HG03159 (cell line): ENCODE data around the gene PMAIP1.
"Not testable (repeated sequence)": the region's sequence is repeated elsewhere in the genome, so short reads cannot be mapped to it uniquely, and the experiment has no call there.

ENCODE experiments used
- ATAC-seq: cut with Tn5 transposase; IDR thresholded peaks from one replicate; pipeline ENCODE4 v1.9.1; 2021; ENCODE audit warnings: mild to moderate bottlenecking, moderate library complexity; ENCODE audit not compliant: unreplicated experiment

The PMAIP1 gene

DNA sequence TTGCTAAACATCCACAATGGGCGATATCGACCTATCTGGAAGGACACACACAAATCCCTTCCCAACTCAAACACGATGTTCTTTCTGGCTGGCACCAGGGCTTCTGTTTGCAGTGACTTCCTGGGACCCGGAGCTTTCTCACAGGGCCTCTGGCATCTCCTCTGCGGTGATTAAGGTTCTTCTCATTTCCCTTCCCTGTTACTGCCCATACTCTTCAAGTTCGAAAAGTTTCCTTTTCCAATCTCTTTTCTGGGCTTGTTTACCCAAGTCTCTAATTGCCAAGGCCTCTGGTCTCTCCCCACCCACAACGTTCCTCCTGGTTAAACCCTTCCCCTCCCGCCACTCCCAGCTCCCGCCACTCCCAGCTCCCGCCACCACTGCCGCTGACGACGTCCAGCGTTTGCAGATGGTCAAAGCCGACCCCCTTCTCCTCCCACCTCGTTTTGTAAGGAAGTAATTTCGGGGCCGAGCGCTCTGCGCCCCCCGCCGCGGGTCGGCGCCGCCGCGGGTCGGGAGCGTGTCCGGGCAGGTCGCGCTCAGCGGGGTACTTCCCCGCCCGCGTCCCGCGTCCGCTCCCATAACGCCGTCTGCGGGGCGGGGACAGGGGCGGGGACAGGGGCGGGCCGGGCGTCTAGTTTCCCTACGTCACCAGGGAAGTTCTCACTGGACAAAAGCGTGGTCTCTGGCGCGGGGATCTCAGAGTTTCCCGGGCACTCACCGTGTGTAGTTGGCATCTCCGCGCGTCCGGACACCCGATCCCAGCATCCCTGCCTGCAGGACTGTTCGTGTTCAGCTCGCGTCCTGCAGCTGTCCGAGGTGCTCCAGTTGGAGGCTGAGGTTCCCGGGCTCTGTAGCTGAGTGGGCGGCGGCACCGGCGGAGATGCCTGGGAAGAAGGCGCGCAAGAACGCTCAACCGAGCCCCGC, at the start of gene PMAIP1:
Gene PMAIP1, plus strand, starts transcription at position 699 of the 924 bp plus-strand sequence. Its CDS starts 182 bp downstream, at position 881.
- peak; percentile 68 for ATAC-seq

DNA sequence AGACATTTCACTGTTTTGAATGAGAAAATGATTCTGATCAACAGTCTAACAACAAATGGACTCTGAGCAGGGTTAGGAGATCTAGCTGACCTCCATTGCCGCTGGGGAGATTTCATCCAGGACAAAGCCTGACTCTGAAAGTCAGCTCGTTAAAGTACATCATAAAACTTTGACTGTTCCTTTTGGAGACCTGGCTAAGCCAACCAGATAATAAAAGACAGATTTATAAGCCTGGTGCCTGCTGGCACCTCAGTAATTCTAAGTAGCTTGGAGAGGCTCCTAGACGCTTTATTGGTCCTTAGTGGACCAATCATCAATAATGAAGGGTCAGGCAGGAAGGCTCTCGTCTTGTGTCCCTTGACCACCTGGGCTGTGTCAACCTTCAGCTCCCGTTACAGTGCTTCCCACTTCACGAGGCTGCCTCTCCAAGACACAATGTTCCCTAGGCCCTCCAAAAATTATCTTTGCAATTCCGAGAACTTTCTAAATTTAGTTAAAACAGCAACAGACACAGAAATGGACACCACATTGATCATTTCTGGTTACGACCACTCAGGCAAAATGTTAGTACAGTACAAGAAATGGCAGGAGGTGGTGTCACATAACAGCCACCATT, 47.9 kb upstream of the PMAIP1 start:
- ATAC-seq, result no peak

DNA sequence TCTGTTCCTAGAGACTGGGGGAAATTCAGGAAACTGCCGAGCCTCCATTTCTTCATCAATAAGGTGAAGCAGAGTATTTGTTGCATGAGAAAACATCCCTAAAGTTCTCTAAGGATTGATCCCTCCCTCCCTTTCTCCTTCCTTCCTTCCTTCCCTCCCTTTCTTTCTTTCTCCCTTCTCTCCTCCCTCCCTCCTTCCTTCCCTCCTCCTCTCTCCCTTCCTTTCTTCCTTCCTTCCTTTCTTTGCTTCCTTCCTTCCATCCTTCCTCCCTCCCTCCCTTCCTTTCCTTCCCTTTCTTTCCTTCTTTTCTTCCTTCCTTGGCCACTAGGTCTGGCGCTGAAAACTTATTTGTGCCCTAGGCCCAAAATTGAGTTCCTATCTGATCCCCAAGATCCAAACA, 47.2 kb upstream of the PMAIP1 start:
- ATAC-seq, result no peak

DNA sequence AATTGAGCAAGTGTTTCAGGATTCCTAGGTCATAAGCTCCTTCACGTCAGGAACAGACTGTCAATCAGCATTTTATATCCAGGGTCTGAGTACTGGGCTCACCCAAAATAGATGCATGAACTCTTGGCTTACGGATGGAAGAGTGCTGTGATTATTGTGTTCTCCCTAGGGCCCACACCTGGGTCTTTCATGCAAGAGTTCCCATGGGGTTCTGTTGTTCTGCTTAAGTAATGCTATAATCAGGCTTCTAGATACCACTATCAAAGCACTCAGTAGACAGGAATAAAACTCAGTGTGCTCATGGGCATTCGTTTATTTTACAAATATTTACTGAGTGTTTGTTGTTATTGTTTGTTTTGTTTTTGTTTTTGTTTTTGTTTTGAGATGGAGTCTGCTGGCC, 46.4 kb upstream of the PMAIP1 start:
- no peak for ATAC-seq

GRCh38 chr18:59853988-59854387, 45.8 kb upstream of the PMAIP1 start:
- not testable (repeated sequence) for ATAC-seq

DNA sequence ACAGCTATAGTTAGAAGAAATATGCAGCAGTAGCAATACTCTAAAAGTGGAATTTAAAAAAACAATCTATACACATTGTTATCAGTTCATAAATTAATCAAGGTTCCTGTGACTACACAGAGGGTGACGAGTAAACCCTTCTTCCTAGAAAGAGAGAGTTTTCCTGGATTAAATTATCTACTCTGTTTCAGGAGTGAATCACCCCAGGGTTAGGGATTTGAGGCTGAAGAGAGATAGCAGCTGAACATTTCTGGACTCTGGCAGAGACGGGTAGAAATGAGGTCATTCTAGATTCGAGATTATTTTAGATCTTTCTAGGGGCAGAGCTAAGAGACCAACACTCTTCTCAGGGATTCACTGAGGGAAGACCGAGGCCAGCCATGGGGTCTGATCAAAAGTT, 38.8 kb upstream of the PMAIP1 start:
- no peak for ATAC-seq

- peak; percentile 77 for ATAC-seq
These were observed 37.6 kb upstream of the PMAIP1 start for GRCh38 chr18:59861963-59862819.

GRCh38 chr18:59865241-59865986, 34.4 kb upstream of the PMAIP1 start:
- no peak for ATAC-seq

DNA sequence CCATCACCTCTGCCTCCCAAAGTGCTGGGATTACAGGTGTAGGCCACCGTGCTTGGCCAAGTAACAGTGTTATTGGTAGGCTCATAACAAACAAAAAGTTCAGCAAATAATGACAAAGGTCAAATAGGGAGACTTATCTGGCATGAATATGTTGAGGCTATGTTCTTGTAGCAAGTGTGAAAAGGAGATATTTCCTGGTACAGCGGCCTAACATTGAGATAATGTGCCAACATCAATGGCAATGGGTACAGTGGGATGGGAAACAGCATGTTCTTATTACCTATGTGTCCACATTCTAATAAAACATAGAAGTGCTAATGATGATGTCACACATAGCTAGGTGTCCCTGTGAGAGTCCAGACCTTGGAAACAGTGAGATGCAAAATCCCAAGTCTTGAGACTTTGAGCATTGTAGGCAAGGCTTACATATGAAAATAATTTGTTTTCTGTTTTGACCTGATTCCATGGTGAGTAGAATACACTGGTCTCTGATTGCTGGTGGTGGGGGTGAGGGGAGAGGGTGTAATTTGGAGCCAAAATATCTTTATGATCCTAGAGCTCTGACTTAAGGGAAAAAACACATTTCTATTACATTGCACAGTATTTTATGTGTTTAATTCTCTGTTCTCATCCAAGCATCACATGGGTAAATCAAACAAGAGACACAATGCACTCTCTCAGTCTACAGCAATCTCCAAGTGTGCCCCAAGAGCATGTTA, 33.1 kb upstream of the PMAIP1 start:
- ATAC-seq, result no peak

- no peak for ATAC-seq
These were observed 32.3 kb upstream of the PMAIP1 start for GRCh38 chr18:59867337-59868104.

DNA sequence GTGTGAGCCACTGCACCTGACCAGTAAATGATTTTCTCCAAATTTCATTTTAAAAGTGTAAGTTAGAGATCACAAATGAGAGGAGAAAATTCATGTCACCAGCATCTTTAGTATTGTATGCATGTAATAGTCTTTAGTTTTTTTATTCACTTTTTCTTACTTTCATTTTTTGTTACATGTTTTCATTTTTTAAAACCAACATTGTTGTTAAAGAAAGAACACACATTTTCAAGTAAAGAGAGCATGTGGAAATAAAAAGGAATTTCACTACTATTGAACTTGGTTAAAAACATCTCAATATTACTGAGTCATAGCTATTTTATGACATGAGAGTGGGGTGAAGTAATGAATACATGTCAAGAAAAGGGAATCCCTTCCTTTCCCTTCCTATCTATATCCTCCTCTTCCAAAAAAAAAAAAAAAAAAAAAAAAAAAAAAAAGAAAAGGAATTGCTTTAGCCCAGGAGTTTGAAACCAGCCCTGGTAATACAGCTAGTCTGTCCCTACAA, 29.1 kb upstream of the PMAIP1 start:
- ATAC-seq, result no peak

GRCh38 chr18:59871711-59872362, 28.0 kb upstream of the PMAIP1 start:
- no peak for ATAC-seq

DNA sequence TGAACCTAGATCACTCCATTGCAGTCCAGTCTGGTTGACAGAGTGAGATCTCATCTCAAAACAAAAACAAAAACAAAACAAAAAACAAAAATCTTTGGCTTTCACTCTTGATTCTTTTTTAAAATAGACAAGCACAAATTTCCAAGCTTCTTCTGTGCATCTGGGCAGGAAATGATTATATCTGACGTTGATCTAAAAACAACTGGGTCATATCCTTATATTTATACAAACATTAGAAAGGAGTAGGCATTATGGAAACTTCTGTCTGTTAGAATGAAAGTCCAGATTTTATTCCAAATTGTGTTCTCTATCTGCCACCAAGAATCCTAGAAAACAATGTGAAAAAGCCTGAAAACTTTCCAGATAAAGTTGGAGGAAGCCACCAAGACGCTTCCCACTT, 26.2 kb upstream of the PMAIP1 start:
- no peak for ATAC-seq

GRCh38 chr18:59874166-59874565, 25.6 kb upstream of the PMAIP1 start:
- no peak for ATAC-seq

DNA sequence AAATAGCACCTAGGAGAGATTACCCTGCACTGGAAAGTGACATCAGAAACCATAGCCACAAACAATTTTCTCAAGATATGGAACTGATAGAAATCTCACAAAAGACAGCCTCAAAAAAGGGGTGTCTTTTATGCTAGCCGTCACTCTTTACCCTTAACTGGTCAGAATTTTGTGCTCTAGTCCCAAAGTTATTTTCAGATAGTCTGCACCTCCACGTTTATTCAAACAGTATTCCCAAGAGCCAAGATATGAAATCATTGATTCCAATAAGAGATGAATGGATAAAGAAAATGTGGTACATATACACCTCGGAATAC, 23.5 kb upstream of the PMAIP1 start:
- ATAC-seq, result peak; percentile 72

GRCh38 chr18:59877361-59877760, 22.4 kb upstream of the PMAIP1 start:
- no peak for ATAC-seq

DNA sequence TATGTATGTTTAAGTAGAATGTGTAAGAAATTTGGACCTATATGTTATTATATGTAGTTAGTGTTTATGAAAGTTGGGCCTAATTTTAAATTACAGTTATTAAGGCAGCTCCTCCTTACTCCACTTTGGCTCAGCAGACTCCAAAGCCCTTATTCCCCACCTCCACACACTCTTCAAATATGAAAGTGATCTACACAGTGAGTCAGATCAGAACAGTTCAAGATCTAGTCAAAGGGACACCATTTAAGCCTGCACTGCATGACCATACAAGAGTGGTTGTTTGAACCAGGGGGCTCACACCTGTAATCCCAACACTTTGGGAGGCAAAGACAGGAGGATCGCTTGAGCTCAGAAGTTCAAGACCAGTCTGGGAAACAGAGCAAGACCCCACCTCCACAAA, 21.2 kb upstream of the PMAIP1 start:
- ATAC-seq, result peak; percentile 37
